HG02981 (cell line): ENCODE results near the gene WNT6.

Experiments used
- ATAC-seq: cut with Tn5 transposase; IDR thresholded peaks from one replicate; pipeline ENCODE4 v1.9.1; 2021; ENCODE audit warnings: mild to moderate bottlenecking, moderate library complexity; ENCODE audit not compliant: unreplicated experiment

WNT6 gene

DNA sequence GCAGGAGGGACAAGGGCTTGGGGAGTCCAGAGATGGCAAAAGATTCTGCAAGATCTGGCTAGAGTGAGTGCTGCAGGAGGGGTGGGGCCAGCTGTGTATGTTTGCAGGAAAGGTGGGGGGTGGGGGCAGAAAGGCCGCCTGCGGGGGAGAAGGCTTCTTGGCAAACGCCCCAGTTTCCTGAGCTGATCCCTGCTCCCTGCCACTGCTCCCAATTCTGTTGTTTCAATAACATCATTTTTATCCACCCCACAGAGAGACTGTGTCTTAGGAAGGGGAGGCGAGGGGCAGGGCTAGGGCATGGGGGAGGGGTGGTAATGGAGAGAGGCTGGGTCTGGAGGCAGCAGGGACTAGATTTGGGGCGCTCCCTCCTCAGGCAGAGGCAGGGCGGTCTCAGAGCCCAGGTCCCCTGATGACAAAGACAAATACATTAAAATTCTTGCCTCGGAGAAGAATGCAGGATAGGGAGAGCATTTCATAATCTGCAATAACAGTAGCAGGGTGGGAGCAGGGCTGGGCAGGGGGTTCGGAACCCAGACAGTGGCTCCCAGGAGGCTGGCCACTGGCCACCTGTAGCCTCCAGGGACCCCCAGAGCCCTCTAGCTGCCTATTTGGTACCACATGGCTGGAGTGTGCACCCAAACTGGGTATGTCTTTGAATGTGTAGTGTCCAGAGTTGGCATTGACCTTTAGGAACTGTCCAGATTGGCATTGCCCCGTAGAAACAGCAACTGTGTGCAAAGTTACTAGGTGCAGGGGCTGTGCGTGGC is 2.1 kb upstream of the WNT6 start:
- ATAC-seq, result no peak

GRCh38 chr2:218858138-218858445 is 1.5 kb upstream of the WNT6 start:
- ATAC-seq, result no peak

GRCh38 chr2:218858671-218859555 is 692 bp upstream of the WNT6 start:
- no peak for ATAC-seq

GRCh38 chr2:218859988-218860831 is 605 bp downstream of the WNT6 start:
- ATAC-seq, result no peak

DNA sequence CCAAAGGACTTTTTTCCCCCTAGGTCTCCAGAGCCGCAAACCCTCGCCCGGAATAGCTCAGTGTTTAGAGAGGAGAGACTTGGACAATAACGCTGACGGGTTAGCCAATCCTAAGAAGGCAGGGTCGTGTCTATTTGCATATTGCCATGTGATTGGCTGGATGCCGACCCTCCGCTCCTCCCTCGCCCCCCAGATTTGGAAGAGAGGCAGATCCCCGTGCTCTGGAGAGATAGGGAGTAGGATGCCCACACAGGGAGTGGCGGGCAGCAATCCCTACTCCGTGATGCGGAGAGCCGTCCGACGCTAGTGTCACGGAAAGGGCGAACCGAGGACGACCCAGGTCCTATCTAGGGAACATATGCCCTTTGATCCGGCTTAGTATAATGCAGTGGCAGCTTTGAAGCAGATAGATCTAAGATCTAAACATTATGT is 1.4 kb downstream of the WNT6 start:
- no peak for ATAC-seq

DNA sequence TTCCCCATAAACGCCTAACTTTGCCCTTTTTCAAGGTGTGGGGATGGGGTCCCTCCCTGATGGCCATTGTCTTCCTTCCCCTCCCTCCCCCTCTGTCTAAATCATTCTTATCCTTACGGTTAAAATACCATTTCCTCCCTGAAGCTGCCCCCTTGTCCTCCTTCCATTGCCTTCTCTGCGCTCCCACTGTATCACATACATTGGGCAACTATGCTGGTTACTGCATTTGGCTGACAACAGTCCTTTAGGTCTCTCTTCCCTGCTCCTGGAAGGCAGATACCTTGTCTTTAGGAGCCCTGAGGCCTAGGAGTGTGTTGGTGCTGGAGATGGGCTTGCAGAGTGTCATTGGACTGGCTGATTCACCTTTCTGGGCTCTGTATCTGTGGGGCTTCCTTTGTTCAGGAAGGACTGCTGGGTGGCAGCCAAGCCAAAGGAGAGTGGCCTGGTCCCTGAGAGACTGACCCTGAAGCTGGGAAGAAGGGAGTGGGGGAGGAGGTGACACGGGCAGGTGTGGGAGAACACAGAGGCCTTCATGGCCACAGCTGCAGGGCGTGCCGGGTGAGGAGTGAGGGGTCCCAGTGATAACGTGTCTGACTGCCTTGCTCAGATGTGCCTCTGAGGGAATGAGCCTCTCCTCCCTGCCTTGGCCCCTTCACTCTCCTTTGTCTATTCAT is 2.2 kb downstream of the WNT6 start:
- no peak for ATAC-seq

DNA sequence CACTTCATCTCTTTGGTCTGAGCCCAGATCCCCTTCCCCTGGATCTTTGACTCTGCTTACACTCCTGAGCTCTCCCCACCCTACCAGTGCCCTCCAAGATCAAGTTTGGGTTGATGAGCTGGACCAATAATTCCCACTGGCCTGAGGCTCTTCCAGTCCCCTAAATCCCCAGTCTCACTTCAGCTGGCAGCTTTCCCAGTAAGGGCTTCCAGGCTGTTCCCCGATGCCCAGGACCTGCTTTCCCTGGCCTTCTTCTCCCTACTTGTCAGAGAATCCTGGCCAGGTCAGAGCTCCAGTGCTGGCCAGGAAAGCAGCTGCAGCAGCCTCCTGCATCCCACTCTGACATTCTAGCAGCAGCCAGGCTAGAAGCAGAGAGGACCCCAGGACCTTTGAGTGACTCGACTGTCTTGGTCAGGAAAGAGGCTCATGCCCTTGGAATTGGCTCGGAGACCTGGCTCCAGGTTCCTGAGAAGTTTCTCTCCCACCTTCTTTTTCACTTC is 3.5 kb downstream of the WNT6 start:
- ATAC-seq, result no peak

DNA sequence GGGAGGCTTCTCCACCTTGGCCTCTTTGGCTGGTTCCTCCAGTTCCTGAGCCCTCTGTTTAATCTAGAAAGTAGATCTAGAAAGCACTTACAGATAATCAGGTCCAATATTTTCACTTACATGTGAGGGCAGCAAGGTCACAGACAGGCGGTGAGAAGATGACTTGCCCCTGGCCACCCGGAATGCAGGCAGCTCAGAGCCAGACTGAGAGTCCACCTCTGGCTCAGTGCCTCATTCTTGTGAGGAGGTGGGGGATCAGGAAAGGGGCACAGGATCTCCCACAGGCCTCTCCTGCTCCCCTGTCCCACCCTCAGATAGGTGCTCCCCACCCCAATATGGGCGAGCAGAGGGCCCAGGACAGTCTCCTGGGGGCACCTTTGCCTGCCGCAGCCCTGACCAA is 5.8 kb downstream of the WNT6 start:
- ATAC-seq, result no peak

GRCh38 chr2:218865999-218866398 is 6.4 kb downstream of the WNT6 start:
- no peak for ATAC-seq

DNA sequence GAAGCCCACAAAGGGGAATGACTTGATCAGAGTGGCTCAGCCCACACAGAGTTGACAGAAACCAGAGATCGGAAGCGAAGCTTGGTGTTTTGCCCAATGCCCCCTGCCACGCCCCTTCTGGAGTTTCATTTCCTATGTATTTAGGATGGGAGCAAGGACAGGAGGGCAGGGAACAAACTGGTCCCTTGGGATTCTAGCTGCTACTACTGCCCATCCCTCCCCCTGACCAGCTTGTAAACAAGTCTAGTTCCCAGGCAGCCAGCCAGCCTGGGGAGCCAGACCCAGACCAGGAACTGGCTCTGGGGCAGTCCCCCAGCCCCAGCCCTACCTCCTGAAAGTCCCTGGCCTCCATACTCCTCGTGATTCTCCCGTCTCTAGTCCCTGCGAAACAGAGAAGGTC is 8.3 kb downstream of the WNT6 start:
- ATAC-seq, result no peak

DNA sequence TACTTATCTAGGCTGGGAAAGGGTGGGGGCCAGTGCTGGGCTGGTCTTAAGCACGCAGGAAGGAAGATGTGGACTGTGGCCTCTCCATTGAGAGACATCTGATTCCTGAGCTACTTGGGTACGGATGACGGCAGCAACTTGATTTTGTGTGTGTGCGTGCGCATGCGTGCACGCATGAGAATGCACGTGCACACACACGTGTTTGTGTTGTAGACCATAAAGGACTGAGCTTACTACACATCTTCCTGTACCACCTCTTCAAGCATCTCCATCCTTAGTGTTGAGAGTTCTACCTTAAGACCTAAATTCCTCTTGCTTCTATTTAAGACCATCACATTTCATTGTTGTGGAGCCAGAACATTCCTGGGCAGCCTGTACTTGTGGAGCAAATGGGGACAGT is 9.5 kb downstream of the WNT6 start:
- ATAC-seq, result no peak

DNA sequence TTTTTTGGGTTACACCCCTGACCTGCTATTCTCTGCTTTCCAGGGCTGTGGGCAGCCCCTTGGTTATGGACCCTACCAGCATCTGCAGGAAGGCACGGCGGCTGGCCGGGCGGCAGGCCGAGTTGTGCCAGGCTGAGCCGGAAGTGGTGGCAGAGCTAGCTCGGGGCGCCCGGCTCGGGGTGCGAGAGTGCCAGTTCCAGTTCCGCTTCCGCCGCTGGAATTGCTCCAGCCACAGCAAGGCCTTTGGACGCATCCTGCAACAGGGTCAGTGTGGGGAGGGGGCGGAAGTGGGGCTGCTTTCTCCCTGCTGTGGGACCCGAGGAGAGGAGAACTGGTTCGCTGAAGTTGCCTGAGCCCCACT is 11.4 kb downstream of the WNT6 start:
- ATAC-seq, result no peak

DNA sequence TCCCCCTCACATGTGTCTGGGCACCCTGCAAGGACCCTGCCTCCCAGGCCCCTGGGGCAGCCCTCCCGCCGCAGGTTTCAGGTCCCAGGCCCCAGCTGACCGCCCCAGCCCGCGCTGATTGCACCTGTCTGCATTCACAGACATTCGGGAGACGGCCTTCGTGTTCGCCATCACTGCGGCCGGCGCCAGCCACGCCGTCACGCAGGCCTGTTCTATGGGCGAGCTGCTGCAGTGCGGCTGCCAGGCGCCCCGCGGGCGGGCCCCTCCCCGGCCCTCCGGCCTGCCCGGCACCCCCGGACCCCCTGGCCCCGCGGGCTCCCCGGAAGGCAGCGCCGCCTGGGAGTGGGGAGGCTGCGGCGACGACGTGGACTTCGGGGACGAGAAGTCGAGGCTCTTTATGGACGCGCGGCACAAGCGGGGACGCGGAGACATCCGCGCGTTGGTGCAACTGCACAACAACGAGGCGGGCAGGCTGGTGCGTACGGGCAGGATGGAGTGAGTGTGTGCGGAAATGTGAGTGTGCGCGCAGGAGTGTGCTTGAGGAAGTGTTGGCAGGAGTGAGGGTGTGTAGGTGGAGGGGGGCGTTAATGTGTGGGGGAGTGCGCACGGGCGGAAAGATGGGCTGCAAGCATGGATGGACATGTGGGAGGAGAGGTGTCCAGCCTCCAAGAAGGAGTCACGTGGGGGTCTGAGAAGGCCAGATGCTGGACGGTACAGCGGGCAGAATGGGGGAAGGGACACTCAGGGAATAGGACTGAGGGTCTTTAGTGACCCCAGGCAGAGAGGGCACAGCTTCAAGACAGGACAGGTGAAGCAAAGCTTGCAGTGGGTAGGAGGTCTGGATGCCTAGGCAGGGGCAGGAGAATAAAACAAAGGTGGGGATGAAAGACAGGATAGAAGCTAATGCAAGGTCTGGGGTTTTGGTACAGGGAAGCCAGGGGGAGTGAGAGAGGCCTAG is 12.0 kb downstream of the WNT6 start:
- no peak for ATAC-seq

- ATAC-seq, result no peak
Observed at GRCh38 chr2:218872645-218873358, 13.2 kb downstream of the WNT6 start.

- ATAC-seq, result no peak
Observed at GRCh38 chr2:218873359-218874194, 14.0 kb downstream of the WNT6 start.

DNA sequence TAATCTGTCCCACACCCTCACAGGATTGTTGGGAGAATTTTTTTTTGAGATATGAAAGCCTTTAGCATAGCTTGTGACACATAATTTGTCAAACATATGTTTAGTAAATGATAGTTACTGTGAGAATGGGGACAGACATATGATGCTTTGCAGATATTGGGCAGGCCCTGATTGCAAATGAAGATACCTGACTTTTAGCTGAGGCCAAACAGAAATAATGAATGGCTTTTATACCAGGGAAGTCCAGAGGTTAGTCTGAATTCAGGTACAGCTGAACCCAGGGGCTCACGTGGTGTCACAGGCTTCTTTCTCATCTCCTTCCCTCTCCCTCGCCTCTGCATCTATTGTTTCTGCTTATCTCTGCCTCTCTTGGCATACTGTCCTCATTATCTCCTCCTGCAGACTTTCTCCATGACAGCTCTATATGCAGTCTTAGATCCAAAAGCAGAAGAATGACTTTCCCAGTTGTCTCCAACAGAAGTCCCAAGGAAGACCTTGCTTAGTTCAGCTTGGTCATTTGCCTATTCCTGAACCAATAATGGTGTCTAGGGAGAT is 16.2 kb downstream of the WNT6 start:
- no peak for ATAC-seq

DNA sequence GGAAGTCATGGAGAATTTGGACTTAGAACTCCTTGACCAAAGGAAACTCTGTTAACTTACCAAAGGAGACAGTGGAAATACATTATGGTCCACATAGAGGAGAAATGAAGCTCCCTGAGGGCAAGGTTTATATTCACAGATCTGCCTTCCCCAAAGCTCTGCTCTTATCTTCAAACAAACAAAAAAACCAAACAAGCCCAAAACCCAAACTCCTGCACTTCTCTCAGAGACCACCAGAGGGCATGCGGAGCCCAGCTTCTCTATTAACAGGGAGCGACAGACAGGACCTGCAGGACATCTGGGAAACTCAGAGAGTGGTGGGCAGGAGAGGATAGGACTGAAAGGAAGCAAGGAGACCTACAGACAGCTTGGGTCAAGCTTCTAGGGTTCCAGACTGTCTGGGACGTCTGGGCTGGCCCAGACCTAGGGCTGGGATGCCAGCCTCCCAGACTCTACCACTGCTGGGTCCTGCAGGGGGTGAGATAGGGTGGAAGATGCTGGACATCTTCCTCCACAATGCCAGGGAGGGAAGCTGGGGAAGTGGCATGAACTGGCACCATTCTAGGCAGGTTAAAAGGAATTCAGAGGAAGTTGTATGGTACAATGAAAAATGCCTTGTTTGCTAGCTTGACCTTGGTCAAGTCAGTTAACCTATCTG is 17.1 kb downstream of the WNT6 start:
- ATAC-seq, result no peak
